ENCODE results near the gene ENPP6. TPM values are rescaled to one million over a fixed set of nuclear protein-coding genes. Genes with fewer than 3 reads are reported as not detected.

ENPP6 gene
- polyA plus RNA-seq, 1 donor from 2014 or later, result not detected

DNA sequence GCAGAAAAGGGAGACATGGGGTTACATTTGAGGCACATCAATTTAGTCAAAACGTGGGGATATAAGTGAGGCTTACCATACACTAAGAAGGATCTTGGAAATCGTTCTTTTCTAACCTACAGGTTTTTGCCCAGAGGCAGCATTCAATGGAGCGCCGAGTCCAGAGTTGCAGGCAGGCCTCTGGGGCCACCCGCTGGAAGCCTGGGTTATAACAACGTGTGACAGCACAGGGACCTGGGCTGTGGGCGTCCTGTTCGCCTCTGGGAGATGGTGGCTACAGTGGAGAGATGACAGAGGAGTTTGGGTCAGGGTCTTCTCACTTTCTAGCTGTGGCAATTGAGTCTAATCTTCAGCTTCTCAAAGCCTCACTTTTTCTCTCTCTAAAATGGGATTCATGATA is 53.9 kb downstream of the ENPP6 start:
- no peak overlapping the region for H3K9ac ChIP-seq (ENCODE audit: low read length)
- H3K4me3 ChIP-seq (ENCODE audit: low read length), result no peak overlapping the region

DNA sequence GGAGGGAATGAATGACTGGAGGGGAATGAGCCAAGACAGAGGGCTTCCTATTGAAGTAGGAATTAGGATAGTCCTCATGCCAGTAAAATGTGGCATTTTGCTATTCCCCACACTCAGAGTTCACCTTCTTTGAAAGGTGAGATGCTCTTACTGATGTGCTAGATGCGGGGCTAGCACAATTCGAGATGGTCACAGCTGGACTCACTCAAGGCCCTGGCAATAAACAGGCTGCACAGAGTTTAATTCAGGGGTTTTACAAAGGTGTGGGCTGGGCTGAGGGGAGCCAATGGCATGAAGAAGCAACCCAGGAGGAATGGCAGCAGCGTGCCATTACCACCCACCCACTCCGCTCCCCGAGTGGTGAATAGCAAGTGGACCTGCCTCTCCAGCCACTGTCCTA is 55.1 kb downstream of the ENPP6 start:
- no peaks in the 10 kb centered on the region for H3K27me3 ChIP-seq (ENCODE audit: insufficient read depth, low read depth, low read length)
- no peaks in the 10 kb centered on the region for H3K79me2 ChIP-seq (replicated peaks; ENCODE audit: insufficient read depth, low read length)
- H3K9me3 ChIP-seq (ENCODE audit: low read length), result no peaks in the 10 kb centered on the region
- no peaks in the 10 kb centered on the region for H3K9me2 ChIP-seq (ENCODE audit: insufficient read depth, low read length)
- no peak overlapping the region for H3K9ac ChIP-seq (ENCODE audit: low read length)
- H3K4me2 ChIP-seq (ENCODE audit: low read length), result no peak overlapping the region
- H3K36me3 ChIP-seq (ENCODE audit: insufficient read depth, low read length), result no peaks in the 10 kb centered on the region
- no peak for TF ChIP-seq TAF1 (IDR thresholded peaks at IDR 0.05; ENCODE audit: low read depth)
- TF ChIP-seq POLR2AphosphoS5 (IDR thresholded peaks at IDR 0.05), result no peak
- no peak for TF ChIP-seq EZH2 (IDR thresholded peaks at IDR 0.05; ENCODE audit: borderline replicate concordance, insufficient read depth, low read length, poor library complexity, severe bottlenecking)
- TF ChIP-seq MXI1 (conservative IDR thresholded peaks at IDR 0.05; ENCODE audit: poor library complexity, severe bottlenecking), result no peak
- TF ChIP-seq RAD21 (conservative IDR thresholded peaks at IDR 0.05), result no peak
- TF ChIP-seq SMC3 (conservative IDR thresholded peaks at IDR 0.05; ENCODE audit: poor library complexity), result no peak
- TF ChIP-seq, protein P1, sequence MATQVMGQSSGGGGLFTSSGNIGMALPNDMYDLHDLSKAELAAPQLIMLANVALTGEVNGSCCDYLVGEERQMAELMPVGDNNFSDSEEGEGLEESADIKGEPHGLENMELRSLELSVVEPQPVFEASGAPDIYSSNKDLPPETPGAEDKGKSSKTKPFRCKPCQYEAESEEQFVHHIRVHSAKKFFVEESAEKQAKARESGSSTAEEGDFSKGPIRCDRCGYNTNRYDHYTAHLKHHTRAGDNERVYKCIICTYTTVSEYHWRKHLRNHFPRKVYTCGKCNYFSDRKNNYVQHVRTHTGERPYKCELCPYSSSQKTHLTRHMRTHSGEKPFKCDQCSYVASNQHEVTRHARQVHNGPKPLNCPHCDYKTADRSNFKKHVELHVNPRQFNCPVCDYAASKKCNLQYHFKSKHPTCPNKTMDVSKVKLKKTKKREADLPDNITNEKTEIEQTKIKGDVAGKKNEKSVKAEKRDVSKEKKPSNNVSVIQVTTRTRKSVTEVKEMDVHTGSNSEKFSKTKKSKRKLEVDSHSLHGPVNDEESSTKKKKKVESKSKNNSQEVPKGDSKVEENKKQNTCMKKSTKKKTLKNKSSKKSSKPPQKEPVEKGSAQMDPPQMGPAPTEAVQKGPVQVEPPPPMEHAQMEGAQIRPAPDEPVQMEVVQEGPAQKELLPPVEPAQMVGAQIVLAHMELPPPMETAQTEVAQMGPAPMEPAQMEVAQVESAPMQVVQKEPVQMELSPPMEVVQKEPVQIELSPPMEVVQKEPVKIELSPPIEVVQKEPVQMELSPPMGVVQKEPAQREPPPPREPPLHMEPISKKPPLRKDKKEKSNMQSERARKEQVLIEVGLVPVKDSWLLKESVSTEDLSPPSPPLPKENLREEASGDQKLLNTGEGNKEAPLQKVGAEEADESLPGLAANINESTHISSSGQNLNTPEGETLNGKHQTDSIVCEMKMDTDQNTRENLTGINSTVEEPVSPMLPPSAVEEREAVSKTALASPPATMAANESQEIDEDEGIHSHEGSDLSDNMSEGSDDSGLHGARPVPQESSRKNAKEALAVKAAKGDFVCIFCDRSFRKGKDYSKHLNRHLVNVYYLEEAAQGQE (IDR thresholded peaks at IDR 0.05; ENCODE audit: borderline replicate concordance), result no peak
- no peak for TF ChIP-seq EP300 (conservative IDR thresholded peaks at IDR 0.05; ENCODE audit: poor library complexity, severe bottlenecking)
- TF ChIP-seq CTCF (IDR thresholded peaks at IDR 0.05; ENCODE audit: poor library complexity, severe bottlenecking), result no peak
- H3K27ac ChIP-seq (ENCODE audit: low read length), result no peak overlapping the region
- H3F3A ChIP-seq (ENCODE audit: insufficient read depth, low read length, poor library complexity, severe bottlenecking), result no peaks in the 10 kb centered on the region
- no peak overlapping the region for H2AFZ ChIP-seq (ENCODE audit: low read depth, low read length)
- H4K20me1 ChIP-seq (ENCODE audit: insufficient read depth), result no peaks in the 10 kb centered on the region
- H3K4me3 ChIP-seq (ENCODE audit: low read length), result no peak overlapping the region

More for the DNA sequence above, 53.9 kb downstream of the ENPP6 start:
- no peak overlapping the region for H2AFZ ChIP-seq (ENCODE audit: low read depth, low read length)
- H3K4me2 ChIP-seq (ENCODE audit: low read length), result no peak overlapping the region
- no peaks in the 10 kb centered on the region for H3F3A ChIP-seq (ENCODE audit: insufficient read depth, low read length, poor library complexity, severe bottlenecking)
- no peaks in the 10 kb centered on the region for H3K36me3 ChIP-seq (ENCODE audit: insufficient read depth, low read length)
- TF ChIP-seq RAD21 (conservative IDR thresholded peaks at IDR 0.05) (peak; percentile 89), MXI1 (conservative IDR thresholded peaks at IDR 0.05; ENCODE audit: poor library complexity, severe bottlenecking) (no peak), SMC3 (conservative IDR thresholded peaks at IDR 0.05; ENCODE audit: poor library complexity) (peak; percentile 88), CTCF (IDR thresholded peaks at IDR 0.05; ENCODE audit: poor library complexity, severe bottlenecking) (peak; percentile 80), TAF1 (IDR thresholded peaks at IDR 0.05; ENCODE audit: low read depth) (no peak), EP300 (conservative IDR thresholded peaks at IDR 0.05; ENCODE audit: poor library complexity, severe bottlenecking) (no peak), EZH2 (IDR thresholded peaks at IDR 0.05; ENCODE audit: borderline replicate concordance, insufficient read depth, low read length, poor library complexity, severe bottlenecking) (no peak), POLR2AphosphoS5 (IDR thresholded peaks at IDR 0.05) (no peak)
- TF ChIP-seq, protein P1 (IDR thresholded peaks at IDR 0.05; ENCODE audit: borderline replicate concordance), result no peak
- H4K20me1 ChIP-seq (ENCODE audit: insufficient read depth), result no peaks in the 10 kb centered on the region
- no peaks in the 10 kb centered on the region for H3K9me3 ChIP-seq (ENCODE audit: low read length)
- no peaks in the 10 kb centered on the region for H3K9me2 ChIP-seq (ENCODE audit: insufficient read depth, low read length)
- H3K27ac ChIP-seq (ENCODE audit: low read length), result no peak overlapping the region
- no peaks in the 10 kb centered on the region for H3K27me3 ChIP-seq (ENCODE audit: insufficient read depth, low read depth, low read length)
- H3K79me2 ChIP-seq (replicated peaks; ENCODE audit: insufficient read depth, low read length), result no peaks in the 10 kb centered on the region

Measured in neural cell (in vitro differentiated cells).